HG03378 (cell line): Measurements from ENCODE around the gene KRT9.
"Not testable (repeated sequence)": the region's sequence is repeated elsewhere in the genome, so short reads cannot be mapped to it uniquely, and the experiment has no call there.

ENCODE experiments used
- ATAC-seq: cut with Tn5 transposase; IDR thresholded peaks from one replicate; pipeline ENCODE4 v1.9.1; 2021; ENCODE audit warnings: mild to moderate bottlenecking, moderate library complexity; ENCODE audit not compliant: unreplicated experiment

The KRT9 gene

GRCh38 chr17:41579484-41580243, 7.8 kb upstream of the KRT9 start:
- no peak for ATAC-seq

GRCh38 chr17:41578971-41579370, 7.1 kb upstream of the KRT9 start:
- no peak for ATAC-seq

GRCh38 chr17:41578538-41578937, 6.7 kb upstream of the KRT9 start:
- no peak for ATAC-seq

- ATAC-seq, result not testable (repeated sequence)
Observed at GRCh38 chr17:41576740-41577139, 4.9 kb upstream of the KRT9 start.

DNA sequence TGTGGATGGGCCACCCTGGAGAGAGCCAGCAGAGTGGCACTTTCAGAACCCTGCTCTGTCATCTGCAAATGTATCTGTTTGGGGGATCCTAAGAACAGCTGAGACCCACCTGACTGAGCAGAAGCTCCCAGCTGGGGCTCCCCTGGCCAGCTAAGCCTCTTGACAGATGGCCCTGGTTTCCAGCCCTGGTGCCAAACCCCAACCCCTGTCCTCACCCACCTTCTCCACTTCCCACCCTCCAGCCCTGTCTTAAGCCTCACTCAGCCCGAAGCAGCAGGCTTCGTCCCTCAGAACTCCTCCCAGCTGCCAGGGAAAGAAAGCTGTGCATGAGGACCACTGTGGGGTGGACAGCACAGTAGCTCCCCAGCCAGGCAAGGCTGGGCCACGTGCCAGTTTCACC, 3.5 kb upstream of the KRT9 start:
- ATAC-seq, result no peak

- ATAC-seq, result no peak
Observed at GRCh38 chr17:41567317-41567716, 4.5 kb downstream of the KRT9 start.

DNA sequence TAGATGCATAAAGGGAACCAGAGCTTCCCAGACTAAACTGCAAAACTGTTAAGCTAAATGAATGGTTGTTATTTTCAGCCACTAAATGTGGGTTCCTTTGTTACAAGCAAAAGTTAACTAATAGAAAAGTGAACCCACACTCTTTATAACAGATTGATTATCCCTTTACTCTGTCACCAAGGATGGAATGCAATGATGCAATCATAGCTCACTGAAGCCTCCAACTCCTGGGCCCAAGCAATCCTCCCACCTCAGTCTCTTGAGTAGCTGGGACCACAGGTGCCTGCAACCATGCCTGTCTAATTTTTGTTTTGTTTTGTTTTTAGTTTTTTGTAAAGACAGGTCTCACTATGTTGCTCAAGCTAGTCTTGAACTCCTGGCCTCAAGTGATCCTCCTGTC, 6.5 kb downstream of the KRT9 start:
- no peak for ATAC-seq

DNA sequence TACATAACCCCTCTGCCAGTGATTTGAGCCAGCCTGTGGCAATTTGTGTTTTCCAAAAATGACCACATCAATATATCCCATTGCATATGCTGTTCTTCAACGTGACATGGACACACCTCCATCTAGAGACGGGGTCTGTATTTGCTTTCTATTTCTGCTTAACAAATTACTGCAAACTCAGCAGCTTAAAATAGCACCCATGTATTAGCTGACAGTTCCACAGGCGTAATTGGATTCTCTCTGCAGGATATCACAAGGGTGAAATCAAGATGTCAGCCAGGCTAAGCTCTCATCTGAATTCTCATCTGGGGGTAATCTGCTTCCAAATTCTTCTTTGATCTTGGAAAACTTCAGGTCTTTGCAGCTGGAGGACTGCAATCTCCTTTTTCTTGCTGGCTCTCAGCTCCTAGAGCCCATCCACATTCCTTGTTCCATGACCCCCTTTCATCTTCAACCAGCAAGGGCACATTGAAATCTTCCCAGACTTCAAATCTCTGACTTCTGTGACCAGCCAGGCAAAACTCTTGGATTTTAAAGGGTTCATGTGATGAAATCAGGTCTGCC, 8.2 kb downstream of the KRT9 start:
- ATAC-seq, result no peak

DNA sequence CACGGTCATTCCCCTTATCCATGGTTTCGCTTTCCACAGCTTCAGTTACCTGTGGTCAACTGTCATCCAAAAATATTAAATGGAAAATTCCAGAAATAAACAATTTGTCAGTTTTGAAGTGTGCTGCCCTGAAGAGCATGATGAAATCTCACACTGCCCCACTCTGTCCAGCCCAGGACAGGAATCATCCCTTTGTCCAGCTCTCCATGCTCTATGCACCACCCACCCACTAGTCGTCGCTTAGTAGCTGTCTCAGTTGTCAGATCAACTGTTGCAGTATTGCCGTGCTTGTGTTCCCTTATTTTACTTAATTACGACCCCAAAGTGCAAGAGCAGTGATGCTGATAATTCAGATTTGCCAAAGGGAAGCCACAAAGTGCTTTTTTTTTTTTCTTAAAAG, 10.3 kb downstream of the KRT9 start:
- no peak for ATAC-seq

DNA sequence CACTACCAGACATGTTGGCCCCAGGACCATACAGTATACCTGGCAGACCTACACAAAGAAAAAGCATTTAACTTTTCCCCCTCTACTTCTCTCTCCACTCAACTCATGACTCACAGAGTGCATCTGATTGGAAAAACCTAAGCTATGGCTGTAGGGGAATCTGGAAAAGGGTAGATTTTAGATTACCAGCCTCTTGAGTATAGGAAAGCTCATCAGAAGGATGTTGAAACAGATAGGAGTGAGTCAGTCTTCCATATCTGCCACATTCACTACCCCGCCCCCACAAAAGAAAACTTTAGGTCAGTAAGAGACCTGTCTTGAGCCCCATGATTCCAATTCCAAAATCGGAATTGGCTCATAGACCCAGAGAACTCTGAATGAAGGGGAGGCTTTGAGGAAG, 12.3 kb downstream of the KRT9 start:
- no peak for ATAC-seq

- no peak for ATAC-seq
Observed at GRCh38 chr17:41556931-41557330, 14.9 kb downstream of the KRT9 start.

- ATAC-seq, result no peak
Observed at GRCh38 chr17:41556306-41556705, 15.6 kb downstream of the KRT9 start.

DNA sequence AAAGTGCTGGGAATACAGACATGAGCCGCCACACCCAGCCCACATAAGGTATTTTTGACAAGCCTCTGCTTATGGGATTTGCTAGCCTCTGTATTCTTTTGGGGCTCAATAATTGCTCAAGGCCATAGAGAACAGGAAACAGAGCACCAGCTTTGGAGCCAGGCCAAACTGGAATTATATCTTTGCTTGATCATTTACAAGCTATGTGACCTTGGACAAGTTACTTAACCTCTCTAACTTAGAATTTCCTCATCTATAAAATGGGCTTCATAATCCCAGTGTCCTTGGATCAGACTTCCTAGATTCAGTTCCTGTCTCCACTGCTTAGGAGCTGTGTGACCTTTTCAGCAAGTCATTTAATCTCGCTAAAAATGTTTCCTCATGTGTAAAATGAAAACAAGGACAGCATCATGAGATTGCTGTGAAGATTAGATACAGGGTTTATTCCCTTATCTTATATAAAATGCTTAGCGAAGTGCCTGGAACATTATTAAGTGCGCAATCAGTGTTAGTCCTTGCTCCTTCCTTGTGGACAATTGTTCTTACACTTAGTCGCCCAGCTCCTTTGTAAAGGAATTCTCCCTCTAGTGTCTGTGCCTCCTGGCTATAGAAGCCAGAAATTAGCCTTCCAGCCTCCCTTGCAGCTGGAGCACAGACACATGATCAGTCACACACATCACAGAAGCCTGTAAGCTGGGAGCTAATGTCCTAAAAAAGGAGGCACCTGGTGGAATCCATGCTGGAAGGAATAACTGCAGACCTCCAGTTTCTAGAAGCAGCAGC, 16.6 kb downstream of the KRT9 start:
- ATAC-seq, result no peak

DNA sequence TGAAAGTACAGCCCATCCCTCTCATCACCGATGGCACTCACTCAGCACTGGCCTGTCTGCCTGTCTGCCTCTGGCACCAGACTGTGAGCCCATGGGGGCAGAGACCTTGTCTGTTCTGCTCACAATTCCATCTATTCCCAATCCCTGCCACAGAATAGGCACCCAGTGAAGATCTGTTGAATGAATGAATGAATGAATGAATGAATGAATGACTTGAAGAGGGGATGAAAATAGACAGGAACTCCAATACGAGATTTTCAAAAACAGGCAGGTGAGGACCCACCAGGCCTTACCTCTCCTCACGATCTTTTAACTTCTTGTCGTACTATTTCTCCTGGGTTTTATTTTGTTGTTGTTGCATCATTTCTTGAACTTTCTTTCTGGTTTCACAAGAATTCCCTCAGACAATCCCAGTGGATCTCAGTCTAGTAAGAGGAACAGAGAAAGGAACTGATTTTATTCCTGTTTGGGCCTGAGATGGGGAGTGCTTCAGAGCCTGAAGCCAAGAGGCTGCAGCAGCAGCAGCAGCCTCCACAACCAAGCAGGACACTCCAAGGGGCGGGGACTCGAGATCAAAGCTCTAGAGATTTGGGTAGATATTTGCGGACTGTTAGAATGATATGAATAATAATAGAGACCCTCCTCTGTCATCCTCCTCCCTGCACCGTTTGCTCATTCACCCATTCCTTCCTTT, 17.7 kb downstream of the KRT9 start:
- no peak for ATAC-seq

- no peak for ATAC-seq
Observed at GRCh38 chr17:41553176-41553575, 18.7 kb downstream of the KRT9 start.

- no peak for ATAC-seq
Observed at GRCh38 chr17:41552455-41552854, 19.4 kb downstream of the KRT9 start.

DNA sequence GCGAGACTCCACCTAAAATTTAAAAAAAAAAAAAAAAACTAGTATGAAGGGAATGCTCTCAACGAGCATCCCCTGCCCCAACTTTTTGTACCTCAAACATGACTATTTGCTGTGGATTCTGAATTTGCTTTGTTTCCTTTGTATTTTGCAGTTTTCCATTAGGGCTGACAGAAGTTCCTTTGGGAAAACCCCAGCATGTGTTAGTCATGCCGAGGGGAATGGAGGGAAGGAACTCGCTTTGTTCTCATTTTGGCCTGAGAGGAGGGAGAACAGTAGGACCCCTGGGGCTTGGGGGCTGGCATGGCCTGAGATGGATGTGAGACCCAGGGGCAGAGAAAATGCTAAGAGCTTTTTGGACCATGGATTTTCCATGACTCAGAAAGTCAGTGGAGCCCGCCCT, 20.5 kb downstream of the KRT9 start:
- no peak for ATAC-seq

- no peak for ATAC-seq
Observed at GRCh38 chr17:41549596-41550039, 22.2 kb downstream of the KRT9 start.

DNA sequence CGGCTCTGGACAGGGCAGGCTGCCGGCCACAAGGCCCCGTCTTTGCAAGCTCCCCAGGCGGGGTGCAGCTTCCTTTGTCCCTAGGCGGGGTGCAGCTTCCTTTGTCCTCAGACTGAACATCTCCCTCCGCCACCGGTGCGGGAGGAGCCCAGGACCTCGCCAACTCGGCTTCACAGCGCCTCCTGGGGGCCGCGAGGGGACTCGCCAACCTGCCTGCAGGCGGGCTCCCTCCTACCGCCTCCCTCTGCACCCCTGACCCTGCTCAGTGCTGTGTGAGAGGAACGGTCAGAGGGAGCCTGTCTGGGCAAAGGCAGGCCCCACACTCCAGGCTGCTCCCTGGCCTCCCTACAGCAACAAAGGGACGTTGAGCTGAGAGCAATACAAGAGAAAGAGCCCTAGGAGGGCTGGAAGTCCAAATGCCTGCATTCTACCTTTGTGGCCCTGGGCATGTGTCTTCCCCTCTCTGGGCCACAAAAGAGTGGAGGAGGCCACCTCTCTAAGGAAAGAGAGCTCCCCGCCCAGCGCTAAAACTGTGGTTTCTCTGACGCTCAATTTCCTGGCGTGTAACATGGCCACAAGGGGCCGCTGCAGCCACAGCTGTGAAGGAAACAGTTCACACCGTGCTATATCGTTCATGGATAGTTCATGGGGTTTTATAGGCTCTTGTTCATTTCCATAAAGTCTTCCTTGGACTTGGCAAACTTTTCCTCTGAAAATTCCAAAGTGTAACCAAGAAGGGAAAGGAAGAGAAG, 22.8 kb downstream of the KRT9 start:
- ATAC-seq, result no peak

DNA sequence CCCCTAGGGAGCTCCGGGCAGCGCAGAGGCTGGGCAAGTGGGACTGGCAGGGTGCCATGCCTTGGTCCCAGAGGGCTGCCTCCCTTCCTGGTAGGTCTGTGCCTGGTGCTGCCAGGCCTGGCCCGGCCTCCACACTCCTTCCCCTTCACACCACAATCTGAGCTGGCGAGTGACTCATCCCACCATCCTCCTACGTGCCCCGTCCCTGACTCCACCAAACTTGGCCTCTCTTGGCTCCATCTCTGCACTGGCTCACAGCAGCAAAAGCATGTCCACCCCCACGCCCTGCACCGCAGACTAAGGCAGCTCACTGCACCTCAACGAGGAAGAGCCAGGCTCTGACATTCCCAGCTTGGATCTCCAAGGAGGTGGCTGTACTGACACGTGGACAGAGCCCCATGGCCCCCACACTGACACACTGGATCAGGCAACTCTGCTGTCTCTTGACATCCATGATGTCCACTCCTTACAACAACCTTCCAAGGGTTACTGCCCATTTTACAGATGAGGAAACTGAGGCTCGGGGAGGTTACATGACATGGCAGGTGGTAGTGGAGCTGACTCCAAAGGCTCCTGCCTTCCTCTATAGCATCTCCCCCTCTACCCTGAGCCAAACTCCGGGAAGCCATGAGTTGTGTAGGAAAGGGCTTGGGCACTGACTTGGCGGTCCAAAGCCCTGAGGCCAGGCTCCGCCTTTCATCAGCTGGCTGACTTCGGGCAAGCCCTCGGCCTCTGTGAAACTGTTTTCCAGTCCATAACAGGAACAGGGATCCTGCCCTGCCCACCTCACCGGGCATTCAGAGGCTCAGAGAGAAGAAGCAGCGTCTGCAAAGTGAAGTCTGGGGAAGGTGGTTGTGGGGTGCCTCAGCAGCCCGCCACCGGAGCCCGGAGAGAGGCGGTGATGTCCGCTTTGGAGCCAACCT, 23.7 kb downstream of the KRT9 start:
- no peak for ATAC-seq
